Activated CD4-positive, alpha-beta T cell treated with anti-CD3 and anti-CD28 coated beads, Interleukin-2, amount 10 ng/mL, durations not matched to agents 7 days and 5 days (primary cell): ENCODE measurements around the gene ARNT2. TPM values are rescaled to one million over a fixed set of nuclear protein-coding genes. Genes with fewer than 3 reads are reported as not detected.
A peak's percentile ranks its signal among the peaks of the same experiment; 100 is the strongest.

ENCODE experiments used
- CTCF ChIA-PET: fragments of 350-600 bp; sonication (Branson Sonifier 250); formaldehyde crosslinking; loops from one replicate; lab custom pipeline; 2021; ENCODE audit warnings: antibody characterized with exemption; lab: Charles Lee
- POLR2A ChIA-PET: fragments of 350-600 bp; sonication (Branson Sonifier 250); formaldehyde crosslinking; loops from one replicate; lab custom pipeline; 2021; ENCODE audit warnings: antibody characterized with exemption; lab: Charles Lee
- DNase-seq: peaks from one replicate; pipeline ENCODE4 v3.0.0-alpha.2; 2020
- H3K27ac Mint-ChIP-seq: one replicate; pipeline ENCODE4 v1.8.0; 2021; ENCODE audit warnings: mild to moderate bottlenecking, moderate library complexity, mixed read lengths
- H3K27me3 Mint-ChIP-seq: one replicate; pipeline ENCODE4 v1.8.0; 2021; ENCODE audit warnings: mixed read lengths
- H3K36me3 Mint-ChIP-seq: one replicate; pipeline ENCODE4 v1.8.0; 2021; ENCODE audit warnings: low read depth, mixed read lengths
- H3K4me1 Mint-ChIP-seq: one replicate; pipeline ENCODE4 v1.8.0; 2021; ENCODE audit warnings: mixed read lengths
- H3K4me3 Mint-ChIP-seq: one replicate; pipeline ENCODE4 v1.8.0; 2021; ENCODE audit warnings: mild to moderate bottlenecking, moderate library complexity, mixed read lengths
- H3K9me3 Mint-ChIP-seq: one replicate; pipeline ENCODE4 v1.8.0; 2021; ENCODE audit warnings: mixed read lengths
- total RNA-seq, 2 experiments: library from RNA; stranded (reverse); gene quantifications; one replicate each; pipeline ENCODE4 v1.2.3, GENCODE V29; 2021

The ARNT2 gene
- total RNA-seq, 2 experiments from 2014 or later, result not detected

GRCh38 chr15:80416702-80417101 is 12.5 kb downstream of the ARNT2 start:
- Mint-ChIP-seq H3K4me3 (no peak overlapping the region), H3K27me3 (peaks cover 18% of the 10 kb centered on the region), H3K4me1 (no peaks in the 10 kb centered on the region), H3K36me3 (no peaks in the 10 kb centered on the region), H3K27ac (no peak overlapping the region), H3K9me3 (no peaks in the 10 kb centered on the region)
- POLR2A ChIA-PET, result no interaction called here
- no peak for DNase-seq
- CTCF ChIA-PET, result no interaction called here

GRCh38 chr15:80418892-80419537 is 14.8 kb downstream of the ARNT2 start:
- ChIA-PET CTCF (interaction anchor here (0.5 kb wide), 1 partner anchor 360 kb away, joined by 3 read pairs; the partner anchor contains the start of gene CEMIP), POLR2A (no interaction called here)
- H3K27ac Mint-ChIP-seq, result no peak overlapping the region
- peak; percentile 35 for DNase-seq
- no peaks in the 10 kb centered on the region for H3K9me3 Mint-ChIP-seq
- H3K27me3 Mint-ChIP-seq, result peaks cover 23% of the 10 kb centered on the region
- H3K4me3 Mint-ChIP-seq, result no peak overlapping the region
- no peaks in the 10 kb centered on the region for H3K36me3 Mint-ChIP-seq
- no peaks in the 10 kb centered on the region for H3K4me1 Mint-ChIP-seq

- DNase-seq, result no peak
- peaks cover 23% of the 10 kb centered on the region for H3K27me3 Mint-ChIP-seq
- no peaks in the 10 kb centered on the region for H3K4me1 Mint-ChIP-seq
- no peak overlapping the region for H3K27ac Mint-ChIP-seq
- no peak overlapping the region for H3K4me3 Mint-ChIP-seq
- no peaks in the 10 kb centered on the region for H3K36me3 Mint-ChIP-seq
- CTCF ChIA-PET, result interaction anchor here (0.5 kb wide), 1 partner anchor 360 kb away, joined by 3 read pairs; the partner anchor contains the start of gene CEMIP
- POLR2A ChIA-PET, result no interaction called here
- H3K9me3 Mint-ChIP-seq, result no peaks in the 10 kb centered on the region
Measured at GRCh38 chr15:80419546-80419945, 15.4 kb downstream of the ARNT2 start.

GRCh38 chr15:80420658-80421057 is 16.5 kb downstream of the ARNT2 start:
- no peak for DNase-seq
- no peak overlapping the region for H3K27ac Mint-ChIP-seq
- CTCF ChIA-PET, result no interaction called here
- peaks cover 19% of the 10 kb centered on the region for H3K27me3 Mint-ChIP-seq
- H3K36me3 Mint-ChIP-seq, result no peaks in the 10 kb centered on the region
- no peaks in the 10 kb centered on the region for H3K9me3 Mint-ChIP-seq
- H3K4me1 Mint-ChIP-seq, result no peaks in the 10 kb centered on the region
- H3K4me3 Mint-ChIP-seq, result no peak overlapping the region
- POLR2A ChIA-PET, result no interaction called here

- POLR2A ChIA-PET, result no interaction called here
- no peak for DNase-seq
- Mint-ChIP-seq H3K9me3 (no peaks in the 10 kb centered on the region), H3K27ac (no peak overlapping the region), H3K4me1 (no peaks in the 10 kb centered on the region), H3K27me3 (peaks cover 12% of the 10 kb centered on the region), H3K36me3 (no peaks in the 10 kb centered on the region), H3K4me3 (no peak overlapping the region)
- CTCF ChIA-PET, result no interaction called here
Measured at GRCh38 chr15:80423215-80423614, 19.0 kb downstream of the ARNT2 start.

GRCh38 chr15:80424381-80424780 is 20.2 kb downstream of the ARNT2 start:
- Mint-ChIP-seq H3K27me3 (peaks cover 12% of the 10 kb centered on the region), H3K4me1 (no peaks in the 10 kb centered on the region), H3K4me3 (no peak overlapping the region), H3K27ac (no peak overlapping the region), H3K36me3 (no peaks in the 10 kb centered on the region), H3K9me3 (no peaks in the 10 kb centered on the region)
- ChIA-PET CTCF (no interaction called here), POLR2A (no interaction called here)
- no peak for DNase-seq

- peaks cover 9% of the 10 kb centered on the region for H3K27me3 Mint-ChIP-seq
- H3K36me3 Mint-ChIP-seq, result no peaks in the 10 kb centered on the region
- CTCF ChIA-PET, result no interaction called here
Measured at GRCh38 chr15:80426316-80426715, 22.1 kb downstream of the ARNT2 start.

GRCh38 chr15:80429964-80430363 is 25.8 kb downstream of the ARNT2 start:
- no peaks in the 10 kb centered on the region for H3K36me3 Mint-ChIP-seq
- no peaks in the 10 kb centered on the region for H3K4me1 Mint-ChIP-seq
- no peak for DNase-seq
- H3K9me3 Mint-ChIP-seq, result no peaks in the 10 kb centered on the region
- no peak overlapping the region for H3K4me3 Mint-ChIP-seq
- ChIA-PET CTCF (no interaction called here), POLR2A (no interaction called here)
- peaks cover 2% of the 10 kb centered on the region for H3K27me3 Mint-ChIP-seq
- no peak overlapping the region for H3K27ac Mint-ChIP-seq

More at GRCh38 chr15:80426316-80426715, 22.1 kb downstream of the ARNT2 start:
- Mint-ChIP-seq H3K9me3 (no peaks in the 10 kb centered on the region), H3K4me3 (no peak overlapping the region), H3K4me1 (no peaks in the 10 kb centered on the region), H3K27ac (no peak overlapping the region)
- no peak for DNase-seq
- POLR2A ChIA-PET, result no interaction called here

GRCh38 chr15:80431635-80432344 is 27.6 kb downstream of the ARNT2 start:
- Mint-ChIP-seq H3K27me3 (peaks cover 3% of the 10 kb centered on the region), H3K36me3 (no peaks in the 10 kb centered on the region), H3K4me1 (no peaks in the 10 kb centered on the region), H3K9me3 (no peaks in the 10 kb centered on the region), H3K27ac (no peak overlapping the region), H3K4me3 (no peak overlapping the region)
- CTCF ChIA-PET, result no interaction called here
- POLR2A ChIA-PET, result no interaction called here
- DNase-seq, result no peak

- Mint-ChIP-seq H3K4me3 (no peak overlapping the region), H3K27ac (no peak overlapping the region), H3K36me3 (no peaks in the 10 kb centered on the region), H3K4me1 (no peaks in the 10 kb centered on the region), H3K27me3 (peaks cover 3% of the 10 kb centered on the region), H3K9me3 (no peaks in the 10 kb centered on the region)
- ChIA-PET CTCF (no interaction called here), POLR2A (no interaction called here)
- no peak for DNase-seq
Measured at GRCh38 chr15:80432345-80432702, 28.1 kb downstream of the ARNT2 start.

GRCh38 chr15:80433836-80434235 is 29.7 kb downstream of the ARNT2 start:
- ChIA-PET CTCF (no interaction called here), POLR2A (no interaction called here)
- no peaks in the 10 kb centered on the region for H3K4me1 Mint-ChIP-seq
- no peaks in the 10 kb centered on the region for H3K9me3 Mint-ChIP-seq
- no peak overlapping the region for H3K27ac Mint-ChIP-seq
- H3K4me3 Mint-ChIP-seq, result no peak overlapping the region
- no peaks in the 10 kb centered on the region for H3K36me3 Mint-ChIP-seq
- DNase-seq, result no peak
- H3K27me3 Mint-ChIP-seq, result peaks cover 4% of the 10 kb centered on the region

GRCh38 chr15:80434926-80435720 is 30.9 kb downstream of the ARNT2 start:
- peaks cover 4% of the 10 kb centered on the region for H3K27me3 Mint-ChIP-seq
- H3K36me3 Mint-ChIP-seq, result no peaks in the 10 kb centered on the region
- ChIA-PET POLR2A (no interaction called here), CTCF (no interaction called here)
- H3K4me1 Mint-ChIP-seq, result no peaks in the 10 kb centered on the region
- no peaks in the 10 kb centered on the region for H3K9me3 Mint-ChIP-seq
- no peak overlapping the region for H3K27ac Mint-ChIP-seq
- DNase-seq, result no peak
- no peak overlapping the region for H3K4me3 Mint-ChIP-seq
